Calu3 (cell line): Measurements from ENCODE around the gene SHFL. TPM values are rescaled to one million over a fixed set of nuclear protein-coding genes. Genes with fewer than 3 reads are reported as not detected.

Experiments used
- BruUV-seq: library from RNA; stranded (reverse); fragments of 400-500 nt; replicated peaks from 2 replicates; lab custom pipeline; 2021; lab: Mats Ljungman, UMichigan
- CTCF ChIA-PET: fragments of 300-600 bp; sonication (Branson Sonifier 250); formaldehyde crosslinking; loops from one replicate; lab custom pipeline; 2022; ENCODE audit warnings: antibody characterized with exemption; lab: Charles Lee
- DNase-seq: peaks from one replicate; pipeline ENCODE4 v3.0.0; 2022
- H3K27ac Mint-ChIP-seq: one replicate; pipeline ENCODE4 v1.8.0; 2022; ENCODE audit warnings: mixed read lengths; ENCODE audit not compliant: unreplicated experiment
- H3K27me3 Mint-ChIP-seq: one replicate; pipeline ENCODE4 v1.8.0; 2022; ENCODE audit warnings: mixed read lengths; ENCODE audit not compliant: unreplicated experiment
- H3K36me3 Mint-ChIP-seq: one replicate; pipeline ENCODE4 v1.8.0; 2022; ENCODE audit warnings: mild to moderate bottlenecking, moderate library complexity, mixed read lengths; ENCODE audit not compliant: insufficient read depth, unreplicated experiment
- H3K4me1 Mint-ChIP-seq: one replicate; pipeline ENCODE4 v1.8.0; 2022; ENCODE audit warnings: mild to moderate bottlenecking, low read depth, mixed read lengths; ENCODE audit not compliant: unreplicated experiment
- H3K4me3 Mint-ChIP-seq: one replicate; pipeline ENCODE4 v1.8.0; 2022; ENCODE audit warnings: mild to moderate bottlenecking, low read depth, moderate library complexity, mixed read lengths; ENCODE audit not compliant: unreplicated experiment
- H3K9me3 Mint-ChIP-seq: one replicate; pipeline ENCODE4 v1.8.0; 2022; ENCODE audit warnings: low read depth, mixed read lengths; ENCODE audit not compliant: unreplicated experiment
- intact Hi-C: fragments of 100-400 bp; cut with micrococcal nuclease; formaldehyde crosslinking; loops from one replicate; pipeline ENCODE4 v1.10.0; 2022; ENCODE audit not compliant: unreplicated experiment
- microRNA-seq: library from miRNA; unstranded; fragments of <30 nt; microRNA quantifications from one replicate; pipeline ENCODE4 v1.2.0, GENCODE V29; 2022
- total RNA-seq: library from RNA; stranded (reverse); gene quantifications from 2 replicates; pipeline ENCODE4 v1.2.3, GENCODE V29; 2022
- TF ChIP-seq, protein P1 (sequence below): fragments of 200-600 bp; IDR thresholded peaks from one replicate; pipeline ENCODE4 v1.8.0; 2022; ENCODE audit warnings: antibody characterized with exemption; ENCODE audit not compliant: unreplicated experiment

Gene SHFL
- total RNA-seq, 1 experiment from 2014 or later, result 37.3 TPM

GRCh38 chr19:10141479-10141878 lies 55.4 kb downstream of the SHFL start:
- H3K36me3 Mint-ChIP-seq, result peaks cover 23% of the 10 kb centered on the region

GRCh38 chr19:10141973-10142372 lies 55.9 kb downstream of the SHFL start:
- H3K9me3 Mint-ChIP-seq, result no peaks in the 10 kb centered on the region
- TF ChIP-seq, protein P1, sequence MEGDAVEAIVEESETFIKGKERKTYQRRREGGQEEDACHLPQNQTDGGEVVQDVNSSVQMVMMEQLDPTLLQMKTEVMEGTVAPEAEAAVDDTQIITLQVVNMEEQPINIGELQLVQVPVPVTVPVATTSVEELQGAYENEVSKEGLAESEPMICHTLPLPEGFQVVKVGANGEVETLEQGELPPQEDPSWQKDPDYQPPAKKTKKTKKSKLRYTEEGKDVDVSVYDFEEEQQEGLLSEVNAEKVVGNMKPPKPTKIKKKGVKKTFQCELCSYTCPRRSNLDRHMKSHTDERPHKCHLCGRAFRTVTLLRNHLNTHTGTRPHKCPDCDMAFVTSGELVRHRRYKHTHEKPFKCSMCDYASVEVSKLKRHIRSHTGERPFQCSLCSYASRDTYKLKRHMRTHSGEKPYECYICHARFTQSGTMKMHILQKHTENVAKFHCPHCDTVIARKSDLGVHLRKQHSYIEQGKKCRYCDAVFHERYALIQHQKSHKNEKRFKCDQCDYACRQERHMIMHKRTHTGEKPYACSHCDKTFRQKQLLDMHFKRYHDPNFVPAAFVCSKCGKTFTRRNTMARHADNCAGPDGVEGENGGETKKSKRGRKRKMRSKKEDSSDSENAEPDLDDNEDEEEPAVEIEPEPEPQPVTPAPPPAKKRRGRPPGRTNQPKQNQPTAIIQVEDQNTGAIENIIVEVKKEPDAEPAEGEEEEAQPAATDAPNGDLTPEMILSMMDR, result no peak
- BruUV-seq, result no TSS peak
- DNase-seq, result no peak
- H3K27ac Mint-ChIP-seq, result no peak overlapping the region
- intact Hi-C loops, result no loop called here
- H3K36me3 Mint-ChIP-seq, result peaks cover 21% of the 10 kb centered on the region
- no peaks in the 10 kb centered on the region for H3K4me1 Mint-ChIP-seq
- CTCF ChIA-PET, result interaction anchor here (0.5 kb wide), 1 partner anchor 729 kb away, joined by 3 read pairs; no protein-coding TSS in a partner anchor
- H3K27me3 Mint-ChIP-seq, result no peaks in the 10 kb centered on the region
- no peak overlapping the region for H3K4me3 Mint-ChIP-seq

More at GRCh38 chr19:10141479-10141878, 55.4 kb downstream of the SHFL start:
- no peaks in the 10 kb centered on the region for H3K27me3 Mint-ChIP-seq
- H3K4me1 Mint-ChIP-seq, result no peaks in the 10 kb centered on the region
- TF ChIP-seq, protein P1, result no peak
- H3K4me3 Mint-ChIP-seq, result no peak overlapping the region
- no TSS peak for BruUV-seq
- no peak overlapping the region for H3K27ac Mint-ChIP-seq
- CTCF ChIA-PET, result interaction anchor here (0.5 kb wide), 1 partner anchor 729 kb away, joined by 3 read pairs; no protein-coding TSS in a partner anchor
- DNase-seq, result no peak
- no peaks in the 10 kb centered on the region for H3K9me3 Mint-ChIP-seq
- intact Hi-C loops, result no loop called here

Small RNA genes within 50 kb of the gene (microRNA-seq; reads per million reads assigned to microRNA genes)
- gene MIR5589, result 34.1 reads per million, percentile 52 among the genes with 10 or more reads in this experiment

Other genes starting within 250 kb of the SHFL start
- gene OLFM2, start 149.8 kb upstream of the SHFL start, total RNA-seq, result 11.2 and 14.9 TPM in 2 replicates
- 0.26 and 0.49 TPM in 2 replicates for gene COL5A3, start 75.8 kb upstream of the SHFL start, total RNA-seq
- gene RDH8, start 72.8 kb upstream of the SHFL start, total RNA-seq, result not detected in 2 replicates
- gene ANGPTL6, start 16.4 kb downstream of the SHFL start, total RNA-seq, result 0.59 and 1.2 TPM in 2 replicates
- gene PPAN, start 20.0 kb downstream of the SHFL start, total RNA-seq, result 52.2 and 56.4 TPM in 2 replicates
- 20.7 and 25.2 TPM in 2 replicates for gene P2RY11, start 25.4 kb downstream of the SHFL start, total RNA-seq
- 143 and 149 TPM in 2 replicates for gene EIF3G, start 33.6 kb downstream of the SHFL start, total RNA-seq
- gene DNMT1, start 108.6 kb downstream of the SHFL start, total RNA-seq, result 133 and 139 TPM in 2 replicates
- 4.8 and 5.3 TPM in 2 replicates for gene S1PR2, start 145.0 kb downstream of the SHFL start, total RNA-seq
- gene MRPL4, start 165.9 kb downstream of the SHFL start, total RNA-seq, result 59.2 and 60.4 TPM in 2 replicates
- gene ICAM1, start 184.8 kb downstream of the SHFL start, total RNA-seq, result 91.0 and 147 TPM in 2 replicates
- gene ICAM4, start 200.6 kb downstream of the SHFL start, total RNA-seq, result 1.6 and 1.7 TPM in 2 replicates
- 0.61 and 1.3 TPM in 2 replicates for gene ICAM5, start 203.6 kb downstream of the SHFL start, total RNA-seq
- gene ZGLP1, start 223.5 kb downstream of the SHFL start, total RNA-seq, result 4.6 and 7.0 TPM in 2 replicates
- gene FDX2, start 229.7 kb downstream of the SHFL start, total RNA-seq, result 18.7 and 18.9 TPM in 2 replicates
- gene RAVER1, start 247.2 kb downstream of the SHFL start, total RNA-seq, result 38.5 and 43.2 TPM in 2 replicates